Gastroesophageal sphincter (tissue), 4 donors: Measurements from ENCODE around the gene DECR2. TPM values are rescaled to one million over a fixed set of nuclear protein-coding genes. Genes with fewer than 3 reads are reported as not detected.
"Not testable (repeated sequence)": the region's sequence is repeated elsewhere in the genome, so short reads cannot be mapped to it uniquely, and the experiment has no call there.

Experiments
- ATAC-seq: fragments of 150-250 bp; one replicate; pipeline ENCODE4 v1.9.1; 2016; ENCODE audit warnings: mild to moderate bottlenecking, moderate library complexity
- H3K27ac ChIP-seq, 4 donors: fragments of 200-600 bp; sonication (generic) in 3 of 4; 1 replicate in 3 of 4; 2 replicates in 1 of 4; pipeline ENCODE4 v1.5.1; 2016 to 2019
- H3K27me3 ChIP-seq: fragments of 200-600 bp; sonication (generic); one replicate; pipeline ENCODE4 v1.5.1; 2019
- H3K36me3 ChIP-seq, 2 donors: fragments of 200-600 bp; sonication (generic); one replicate each; pipeline ENCODE4 v1.5.1; 2019; ENCODE audit warnings: control low read depth in 1 of 2
- H3K4me1 ChIP-seq, 3 donors: fragments of 200-600 bp; sonication (generic); 1 replicate in 2 of 3; 2 replicates in 1 of 3; pipeline ENCODE4 v1.5.1; 2016 to 2019; ENCODE audit warnings: control low read depth in 2 of 3
- H3K4me3 ChIP-seq, 2 donors: fragments of 200-600 bp; sonication (generic); one replicate each; pipeline ENCODE4 v1.5.1; 2019; ENCODE audit warnings: mild to moderate bottlenecking in 1 of 2, moderate library complexity in 1 of 2
- H3K9me3 ChIP-seq, 3 donors: fragments of 200-600 bp; sonication (generic); one replicate each; pipeline ENCODE4 v1.5.1; 2017 to 2019; ENCODE audit warnings: control low read depth in 2 of 3
- CTCF ChIP-seq, 4 experiments: fragments of 200-600 bp in 2 of 4; fragments of 450-650 bp in 2 of 4; sonication (generic) in 1 of 4; IDR thresholded peaks; one replicate each; pipeline ENCODE4 v1.5.1; 2017 to 2019; ENCODE audit warnings: antibody characterized with exemption in 4 of 4, mild to moderate bottlenecking in 2 of 4, moderate library complexity in 2 of 4
- EP300 ChIP-seq: sonication (generic); formaldehyde crosslinking; IDR thresholded peaks from one replicate; pipeline ENCODE4 v1.6.1; 2017; ENCODE audit warnings: antibody characterized with exemption, mild to moderate bottlenecking
- POLR2A ChIP-seq, 2 donors: fragments of 450-650 bp; IDR thresholded peaks; one replicate each; pipeline ENCODE4 v1.6.1; 2017; ENCODE audit warnings: antibody characterized with exemption in 2 of 2, mild to moderate bottlenecking in 2 of 2, moderate library complexity in 1 of 2
- POLR2AphosphoS5 ChIP-seq: sonication (generic); formaldehyde crosslinking; IDR thresholded peaks from one replicate; pipeline ENCODE4 v1.6.1; 2017; ENCODE audit warnings: antibody characterized with exemption
- WGBS, 2 donors: methylation state at CpG; one replicate each; pipeline ENCODE4 v1.1.5; 2018; ENCODE audit warnings: low coverage in 1 of 2; 5-methylcytosine and 5-hydroxymethylcytosine counted together
- total RNA-seq, 4 donors: library from RNA; depleted of rRNA; stranded (reverse); fragments of >200 nt; gene quantifications; one replicate each; pipeline ENCODE4 v1.1.0, GENCODE V29; 2016

DECR2 gene
- total RNA-seq, 4 donors from 2014 or later, result 11.7 to 25.4 (median 19.9) TPM

DNA sequence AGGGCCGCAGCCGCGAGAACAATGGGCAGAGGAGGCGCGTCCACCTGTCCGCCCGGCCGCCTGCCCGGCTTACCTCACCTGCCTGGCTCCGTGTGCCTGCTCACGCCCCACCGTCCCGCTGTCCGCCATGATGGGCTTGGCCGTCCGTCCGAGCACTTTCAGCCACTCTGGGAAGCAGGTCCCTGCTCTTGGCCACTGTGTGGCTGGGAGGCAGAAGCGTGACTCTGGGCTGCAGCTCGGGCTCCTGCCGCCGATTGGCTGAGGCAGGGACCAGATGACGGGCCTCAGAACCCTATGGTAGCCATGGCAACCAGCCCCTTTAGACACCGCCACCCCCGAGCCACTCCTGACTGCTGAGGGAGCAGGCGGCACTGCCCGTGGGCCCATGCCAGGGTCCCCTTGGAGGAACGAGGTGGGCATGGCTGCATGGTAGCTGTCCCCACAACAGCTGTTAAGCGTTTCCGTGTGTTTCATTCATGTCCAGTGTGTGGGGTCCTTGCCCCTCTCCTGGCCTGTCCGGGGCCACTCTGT lies 40.3 kb upstream of the DECR2 start:
- Histone ChIP-seq H3K4me1 (peaks cover 0 to 8% (median 0%) of the 10 kb centered on the region in 3 donors), H3K27me3 (peaks cover 38% of the 10 kb centered on the region), H3K9me3 (no peaks in the 10 kb centered on the region), H3K4me3 (no peak overlapping the region), H3K36me3 (peaks cover 0 to 5% of the 10 kb centered on the region in 2 donors), H3K27ac (no peak overlapping the region)
- no peak for ATAC-seq
- TF ChIP-seq CTCF (IDR thresholded peaks at IDR 0.05) (no peak), POLR2A (IDR thresholded peaks at IDR 0.05) (no peak), POLR2AphosphoS5 (no peak)
- WGBS, 2 donors, result no CpG with 5 or more reads among the region's 30 CpGs

GRCh38 chr16:361872-362701 lies 39.6 kb upstream of the DECR2 start:
- WGBS, 2 donors, result 4% methylated on average over 7 of the region's 30 CpGs; no CpG with 5 or more reads in 1 of the 2 donors
- H3K4me3 ChIP-seq, result no peak overlapping the region
- H3K9me3 ChIP-seq, result no peaks in the 10 kb centered on the region
- peaks cover 0 to 8% (median 0%) of the 10 kb centered on the region in 3 donors for H3K4me1 ChIP-seq
- peaks cover 0 to 12% of the 10 kb centered on the region in 2 donors for H3K36me3 ChIP-seq
- peaks cover 38% of the 10 kb centered on the region for H3K27me3 ChIP-seq
- ATAC-seq, result peak; percentile 79
- no peak overlapping the region for H3K27ac ChIP-seq
- TF ChIP-seq POLR2AphosphoS5, result no peak
- peak in 3 of 4 experiments; percentile 68 to 80 (median 76) for TF ChIP-seq CTCF (IDR thresholded peaks at IDR 0.05)
- no peak for TF ChIP-seq POLR2A (IDR thresholded peaks at IDR 0.05)

- no CpG with 5 or more reads among the region's 24 CpGs for WGBS, 2 donors
Measured at GRCh38 chr16:362702-362999, 39.0 kb upstream of the DECR2 start.

DNA sequence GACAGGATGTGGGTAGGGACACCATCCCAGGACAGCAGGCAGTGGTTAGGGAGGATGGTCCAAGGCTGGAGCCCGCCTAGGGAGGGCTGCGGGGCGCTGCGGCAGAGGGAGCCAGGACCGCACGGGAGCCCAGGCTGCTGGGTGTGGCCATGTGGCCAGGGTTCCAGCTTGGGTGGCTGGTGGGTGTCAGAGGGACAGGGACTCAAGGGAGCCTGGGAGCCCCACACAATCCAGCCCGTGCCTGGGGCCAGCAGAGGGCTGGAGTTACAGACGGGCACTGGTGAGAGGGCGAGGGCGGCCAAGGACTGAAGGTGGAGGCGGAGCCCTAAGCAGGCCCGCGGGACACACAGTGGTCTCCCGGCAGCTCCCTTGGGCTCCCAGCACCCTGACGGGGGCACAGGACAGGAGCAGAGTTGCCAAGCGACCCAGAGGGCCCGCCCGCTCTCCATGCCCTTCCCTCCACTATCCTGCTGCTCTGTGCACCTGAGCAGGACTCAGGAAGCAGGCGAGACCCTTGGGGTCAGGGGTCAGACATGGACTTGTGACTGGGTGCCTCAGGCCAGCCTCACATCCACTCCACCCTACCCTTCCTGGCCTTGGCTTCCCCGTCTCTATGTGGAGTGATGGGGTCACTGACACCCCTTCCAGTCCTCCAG lies 38.4 kb upstream of the DECR2 start:
- WGBS, 2 donors, result 56% methylated on average over 9 of the region's 20 CpGs; no CpG with 5 or more reads in 1 of the 2 donors
- Histone ChIP-seq H3K4me1 (peaks cover 0 to 8% (median 0%) of the 10 kb centered on the region in 3 donors), H3K9me3 (no peaks in the 10 kb centered on the region), H3K27me3 (peaks cover 38% of the 10 kb centered on the region), H3K36me3 (peaks cover 0 to 23% of the 10 kb centered on the region in 2 donors), H3K4me3 (no peak overlapping the region), H3K27ac (no peak overlapping the region)
- no peak for ATAC-seq
- TF ChIP-seq EP300 (no peak), POLR2A (IDR thresholded peaks at IDR 0.05) (no peak), CTCF (IDR thresholded peaks at IDR 0.05) (no peak), POLR2AphosphoS5 (no peak)

More at GRCh38 chr16:362702-362999, 39.0 kb upstream of the DECR2 start:
- H3K27ac ChIP-seq, H3K4me3 ChIP-seq, H3K4me1 ChIP-seq, H3K9me3 ChIP-seq, ATAC-seq: not testable (repeated sequence)
- Histone ChIP-seq H3K36me3 (peaks cover 0 to 17% of the 10 kb centered on the region in 2 donors), H3K27me3 (peaks cover 38% of the 10 kb centered on the region)

- H3K27me3 ChIP-seq, result peaks cover 38% of the 10 kb centered on the region
- H3K4me3 ChIP-seq, result no peak overlapping the region
- peaks cover 0 to 30% of the 10 kb centered on the region in 2 donors for H3K36me3 ChIP-seq
- peaks cover 0 to 10% (median 0%) of the 10 kb centered on the region in 3 donors for H3K4me1 ChIP-seq
- ATAC-seq, result no peak
- no peak overlapping the region for H3K27ac ChIP-seq
- TF ChIP-seq POLR2A (IDR thresholded peaks at IDR 0.05) (no peak), EP300 (no peak), POLR2AphosphoS5 (no peak), CTCF (IDR thresholded peaks at IDR 0.05) (no peak)
- WGBS, 2 donors, result 5 to 61% methylated on average over 2 to 10 of the region's 24 CpGs
- no peaks in the 10 kb centered on the region for H3K9me3 ChIP-seq
Measured at GRCh38 chr16:363766-364490, 37.8 kb upstream of the DECR2 start.
